GM12875 (cell line): ENCODE measurements around the gene DIRAS1.

Source experiments
- H3K4me3 ChIP-seq: one replicate; pipeline ENCODE4 v1.5.1; 2011; ENCODE audit warnings: low read depth, low read length, control low read depth
- CTCF ChIP-seq: IDR thresholded peaks from 2 replicates; pipeline ENCODE4 v1.5.1; 2011; ENCODE audit warnings: low read depth, mild to moderate bottlenecking, control low read depth, inconsistent platforms, low read length, moderate library complexity, borderline replicate concordance; ENCODE audit not compliant: insufficient read depth

The DIRAS1 gene

GRCh38 chr19:2720777-2721569 is at the start of gene DIRAS1:
Gene DIRAS1, minus strand, starts transcription at chr19:2721372. Its CDS starts 3,566 bp downstream, at chr19:2717806.
- peak within 1 kb of the TSS; percentile 23 for H3K4me3 ChIP-seq
- no peak for TF ChIP-seq CTCF

- TF ChIP-seq CTCF = no peak
- no peak overlapping the region for H3K4me3 ChIP-seq
These were observed 49.2 kb upstream of the DIRAS1 start for GRCh38 chr19:2770055-2771013.

- no peak overlapping the region for H3K4me3 ChIP-seq
- TF ChIP-seq CTCF = no peak
These were observed 48.0 kb upstream of the DIRAS1 start for GRCh38 chr19:2769218-2769617.

GRCh38 chr19:2768365-2769132 is 47.4 kb upstream of the DIRAS1 start:
- no peak overlapping the region for H3K4me3 ChIP-seq
- TF ChIP-seq CTCF = no peak

GRCh38 chr19:2767688-2768087 is 46.5 kb upstream of the DIRAS1 start:
- H3K4me3 ChIP-seq = no peak overlapping the region

More at GRCh38 chr19:2767688-2768087, 46.5 kb upstream of the DIRAS1 start:
- TF ChIP-seq CTCF = no peak
